Nephron (organoid): ENCODE data around the gene CRX.
"Not testable (repeated sequence)": the region's sequence is repeated elsewhere in the genome, so short reads cannot be mapped to it uniquely, and the experiment has no call there.

Source experiments
- H3K27ac Mint-ChIP-seq, 3 experiments: 2 replicates each; pipeline ENCODE4 v1.8.0; 2020; ENCODE audit warnings: mixed read lengths in 3 of 3, mild to moderate bottlenecking in 2 of 3, moderate library complexity in 1 of 3
- H3K27me3 Mint-ChIP-seq: 2 replicates; pipeline ENCODE4 v1.8.0; 2021; ENCODE audit warnings: low read depth, mild to moderate bottlenecking, moderate library complexity, mixed read lengths
- H3K36me3 Mint-ChIP-seq: 2 replicates; pipeline ENCODE4 v1.8.0; 2020; ENCODE audit warnings: low read depth, mixed read lengths
- H3K4me1 Mint-ChIP-seq: 2 replicates; pipeline ENCODE4 v1.8.0; 2020; ENCODE audit warnings: mixed read lengths
- H3K4me3 Mint-ChIP-seq, 3 experiments: 2 replicates each; pipeline ENCODE4 v1.8.0; 2020; ENCODE audit warnings: mild to moderate bottlenecking in 3 of 3, mixed read lengths in 3 of 3, moderate library complexity in 2 of 3
- H3K9me3 Mint-ChIP-seq: 2 replicates; pipeline ENCODE4 v1.8.0; 2020; ENCODE audit warnings: mixed read lengths
- CTCF ChIP-seq, 3 experiments: fragments of 200-600 bp; sonication (generic); IDR thresholded peaks; one replicate each; pipeline ENCODE4 v1.5.0; 2021; ENCODE audit warnings: antibody characterized with exemption in 3 of 3; ENCODE audit not compliant: unreplicated experiment in 3 of 3

CRX gene

GRCh38 chr19:47813995-47814328, 7.8 kb upstream of the CRX start:
- Mint-ChIP-seq H3K4me1 (no peaks in the 10 kb centered on the region), H3K9me3 (no peaks in the 10 kb centered on the region), H3K4me3 (no peak overlapping the region), H3K27me3 (peaks cover 14% of the 10 kb centered on the region), H3K27ac (no peak overlapping the region), H3K36me3 (no peaks in the 10 kb centered on the region)
- TF ChIP-seq CTCF (IDR thresholded peaks at IDR 0.05; ENCODE audit: unreplicated experiment in 3 of 3), result no peak

- not testable (repeated sequence) for H3K36me3 Mint-ChIP-seq, H3K27ac Mint-ChIP-seq, H3K9me3 Mint-ChIP-seq, H3K4me3 Mint-ChIP-seq
- peaks cover 17% of the 10 kb centered on the region for H3K4me1 Mint-ChIP-seq
- H3K27me3 Mint-ChIP-seq, result peaks cover 14% of the 10 kb centered on the region
Measured at GRCh38 chr19:47816270-47816669, 5.5 kb upstream of the CRX start.

GRCh38 chr19:47818221-47818620, 3.5 kb upstream of the CRX start:
- H3K27me3 Mint-ChIP-seq, result peaks cover 19% of the 10 kb centered on the region
- H3K27ac Mint-ChIP-seq, H3K9me3 Mint-ChIP-seq, H3K36me3 Mint-ChIP-seq, H3K4me3 Mint-ChIP-seq: not testable (repeated sequence)
- peaks cover 24% of the 10 kb centered on the region for H3K4me1 Mint-ChIP-seq

GRCh38 chr19:47819858-47820257, 1.9 kb upstream of the CRX start:
- H3K27ac Mint-ChIP-seq, result peak overlapping the region; percentile 15 to 56 (median 45)
- TF ChIP-seq CTCF (IDR thresholded peaks at IDR 0.05; ENCODE audit: unreplicated experiment in 3 of 3), result no peak
- peak overlapping the region in 1 of 3 experiments; percentile 13 for H3K4me3 Mint-ChIP-seq
- H3K9me3 Mint-ChIP-seq, result no peaks in the 10 kb centered on the region
- no peaks in the 10 kb centered on the region for H3K36me3 Mint-ChIP-seq
- H3K27me3 Mint-ChIP-seq, result peaks cover 19% of the 10 kb centered on the region
- H3K4me1 Mint-ChIP-seq, result peaks cover 24% of the 10 kb centered on the region

GRCh38 chr19:47820410-47820809, 1.3 kb upstream of the CRX start:
- Mint-ChIP-seq H3K27me3 (peaks cover 19% of the 10 kb centered on the region), H3K9me3 (no peaks in the 10 kb centered on the region), H3K4me3 (no peak overlapping the region), H3K27ac (peak overlapping the region; percentile 15 to 56 (median 45)), H3K36me3 (no peaks in the 10 kb centered on the region), H3K4me1 (peaks cover 24% of the 10 kb centered on the region)
- TF ChIP-seq CTCF (IDR thresholded peaks at IDR 0.05; ENCODE audit: unreplicated experiment in 3 of 3), result no peak

- no peak overlapping the region for H3K27ac Mint-ChIP-seq
- no peak overlapping the region for H3K4me3 Mint-ChIP-seq
- peaks cover 5% of the 10 kb centered on the region for H3K27me3 Mint-ChIP-seq
- no peaks in the 10 kb centered on the region for H3K36me3 Mint-ChIP-seq
- H3K9me3 Mint-ChIP-seq, result no peaks in the 10 kb centered on the region
- peaks cover 20% of the 10 kb centered on the region for H3K4me1 Mint-ChIP-seq
- no peak for TF ChIP-seq CTCF (IDR thresholded peaks at IDR 0.05; ENCODE audit: unreplicated experiment in 3 of 3)
Measured at GRCh38 chr19:47824396-47824795, 2.7 kb downstream of the CRX start.

GRCh38 chr19:47826800-47827199, 5.1 kb downstream of the CRX start:
- H3K27me3 Mint-ChIP-seq, result peaks cover 5% of the 10 kb centered on the region
- no peaks in the 10 kb centered on the region for H3K36me3 Mint-ChIP-seq
- no peaks in the 10 kb centered on the region for H3K9me3 Mint-ChIP-seq
- peaks cover 6% of the 10 kb centered on the region for H3K4me1 Mint-ChIP-seq
- no peak for TF ChIP-seq CTCF (IDR thresholded peaks at IDR 0.05; ENCODE audit: unreplicated experiment in 3 of 3)
- H3K4me3 Mint-ChIP-seq, result no peak overlapping the region
- H3K27ac Mint-ChIP-seq, result no peak overlapping the region
